SK-N-SH (cell line): ENCODE measurements around the gene PYGM. TPM values are rescaled to one million over a fixed set of nuclear protein-coding genes. Genes with fewer than 3 reads are reported as not detected.

Source experiments
- CTCF ChIA-PET: fragments of 300-600, 350-600 bp; formaldehyde crosslinking; extraction: SDS; loops from one replicate; lab custom pipeline; 2021; lab: Yijun Ruan, JAX
- POLR2A ChIA-PET: fragments of 350-600 bp; sonication (Branson Sonifier 250); formaldehyde crosslinking; extraction: SDS; loops from one replicate; lab custom pipeline; 2020; ENCODE audit warnings: antibody characterized with exemption, inconsistent platforms; lab: Yijun Ruan, JAX
- DNase-seq: peaks from one replicate; pipeline ENCODE4 v3.0.0; 2012
- H2AFZ ChIP-seq: fragments of 200-600 bp; sonication (generic); 2 replicates; pipeline ENCODE4 v1.8.1; 2016; ENCODE audit warnings: antibody characterized with exemption, mild to moderate bottlenecking, low read depth
- H3F3A ChIP-seq: fragments of 200-600 bp; sonication (generic); replicated peaks from 2 replicates; pipeline ENCODE3; 2016; ENCODE audit warnings: antibody characterized with exemption, mild to moderate bottlenecking; ENCODE audit not compliant: insufficient read depth
- H3K27ac ChIP-seq, 2 experiments: fragments of 200-500 bp in 1 of 2; fragments of 200-600 bp in 1 of 2; sonication (Bioruptor generic) in 1 of 2; sonication (generic), shearing (Covaris generic) in 1 of 2; 2 replicates each; pipeline versions ENCODE4 v1.5.1 to v1.6.1; 2014 to 2016; ENCODE audit warnings: low read depth in 2 of 2, inconsistent platforms in 1 of 2, low read length in 1 of 2, mild to moderate bottlenecking in 1 of 2, mixed read lengths in 1 of 2
- H3K27me3 ChIP-seq: fragments of 200-600 bp; sonication (generic), shearing (Covaris generic); 2 replicates; pipeline ENCODE4 v1.6.1; 2016; ENCODE audit warnings: mixed run types; ENCODE audit not compliant: insufficient read depth
- H3K36me3 ChIP-seq, 2 experiments: fragments of 200-500 bp in 1 of 2; fragments of 200-600 bp in 1 of 2; sonication (Bioruptor generic) in 1 of 2; sonication (generic) in 1 of 2; replicated peaks in 1 of 2; 2 replicates each; pipeline versions ENCODE3 to v1.5.1; 2014 to 2016; ENCODE audit warnings: low read length in 1 of 2, mild to moderate bottlenecking in 1 of 2; ENCODE audit not compliant: insufficient read depth in 2 of 2, control insufficient read depth in 1 of 2
- H3K4me1 ChIP-seq, 2 experiments: fragments of 200-500 bp in 1 of 2; fragments of 200-600 bp in 1 of 2; sonication (Bioruptor generic) in 1 of 2; sonication (generic), shearing (Covaris generic) in 1 of 2; 2 replicates each; pipeline versions ENCODE4 v1.5.1 to v1.6.1; 2014 to 2016; ENCODE audit warnings: low read depth in 1 of 2, low read length in 1 of 2, mixed run types in 1 of 2; ENCODE audit not compliant: insufficient read depth in 2 of 2, control insufficient read depth in 1 of 2
- H3K4me2 ChIP-seq: fragments of 200-600 bp; sonication (generic), shearing (Covaris generic); 2 replicates; pipeline ENCODE4 v1.6.1; 2017; ENCODE audit warnings: mixed run types
- H3K4me3 ChIP-seq, 2 experiments: fragments of 200-500 bp in 1 of 2; fragments of 200-600 bp in 1 of 2; sonication (Bioruptor generic) in 1 of 2; sonication (generic), shearing (Covaris generic) in 1 of 2; 2 replicates each; pipeline versions ENCODE4 v1.5.1 to v1.8.1; 2014 to 2016; ENCODE audit warnings: low read depth in 2 of 2, inconsistent platforms in 1 of 2, low read length in 1 of 2, mild to moderate bottlenecking in 1 of 2, mixed read lengths in 1 of 2, moderate library complexity in 1 of 2
- H3K79me2 ChIP-seq: fragments of 200-600 bp; sonication (generic); 2 replicates; pipeline ENCODE4 v1.8.1; 2017; ENCODE audit warnings: mild to moderate bottlenecking; ENCODE audit not compliant: insufficient read depth
- H3K9ac ChIP-seq: fragments of 200-600 bp; sonication (generic); 2 replicates; pipeline ENCODE4 v1.6.1; 2017; ENCODE audit warnings: mixed run types
- H3K9me2 ChIP-seq: fragments of 200-600 bp; sonication (generic); 2 replicates; pipeline ENCODE4 v1.6.1; 2017; ENCODE audit warnings: mixed run types
- H3K9me3 ChIP-seq: fragments of 200-600 bp; sonication (generic); 2 replicates; pipeline ENCODE4 v1.6.1; 2017; ENCODE audit warnings: mixed run types, mild to moderate bottlenecking, moderate library complexity
- H4K20me1 ChIP-seq: fragments of 200-600 bp; sonication (generic); 2 replicates; pipeline ENCODE4 v1.6.1; 2017; ENCODE audit warnings: mild to moderate bottlenecking, mixed run types; ENCODE audit not compliant: insufficient read depth
- ELF1 ChIP-seq: IDR thresholded peaks from 2 replicates; pipeline ENCODE4 v1.4.0; 2012
- EZH2phosphoT487 ChIP-seq: fragments of 200-600 bp; sonication (generic); IDR thresholded peaks from 2 replicates; pipeline ENCODE4 v1.6.1; 2017; ENCODE audit warnings: low read depth, mixed run types, mild to moderate bottlenecking, antibody characterized with exemption, moderate library complexity, borderline replicate concordance
- FOXJ3 ChIP-seq: sonication (generic); formaldehyde crosslinking; IDR thresholded peaks from 2 replicates; pipeline ENCODE4 v1.5.1; 2020; ENCODE audit warnings: mild to moderate bottlenecking, missing genetic modification reagents
- FOXM1 ChIP-seq: IDR thresholded peaks from 2 replicates; pipeline ENCODE4 v1.4.0; 2012; ENCODE audit warnings: low read depth, mild to moderate bottlenecking
- GATA2 ChIP-seq: sonication (generic); formaldehyde crosslinking; IDR thresholded peaks from 2 replicates; pipeline ENCODE4 v1.5.0; 2020; ENCODE audit warnings: mild to moderate bottlenecking, missing genetic modification reagents
- MXI1 ChIP-seq: IDR thresholded peaks from 2 replicates; pipeline ENCODE4 v1.6.1; 2012; ENCODE audit warnings: mild to moderate bottlenecking, low read depth, low read length, improper control_type of control experiment
- NFIC ChIP-seq: IDR thresholded peaks from 2 replicates; pipeline ENCODE4 v1.4.0; 2012; ENCODE audit warnings: borderline replicate concordance
- POLR2AphosphoS5 ChIP-seq: IDR thresholded peaks from 2 replicates; pipeline ENCODE4 v1.6.1; 2012; ENCODE audit warnings: low read depth, low read length
- RCOR1 ChIP-seq: fragments of 150-350 bp; IDR thresholded peaks from 2 replicates; pipeline ENCODE4 v1.6.1; 2017; ENCODE audit warnings: antibody characterized with exemption, low read length
- TAF1 ChIP-seq: IDR thresholded peaks from 2 replicates; pipeline ENCODE4 v1.6.1; 2012; ENCODE audit warnings: low read depth, mild to moderate bottlenecking, low read length, moderate library complexity, borderline replicate concordance
- TEAD4 ChIP-seq: IDR thresholded peaks from 2 replicates; pipeline ENCODE4 v1.4.0; 2012; ENCODE audit warnings: mild to moderate bottlenecking, borderline replicate concordance; ENCODE audit not compliant: insufficient read depth
- WGBS: methylation state at CpG from one replicate; pipeline ENCODE4 v1.1.6; 2017; ENCODE audit warnings: low lambda C conversion rate; 5-methylcytosine and 5-hydroxymethylcytosine counted together
- polyA plus RNA-seq, 3 experiments: library from polyadenylated mRNA; depleted of rRNA; stranded (reverse); fragments of >200 nt; gene quantifications; 2 replicates each; pipeline ENCODE4 v1.2.3, GENCODE V29; 2012
- TF ChIP-seq, protein P1 (sequence below): fragments of 150-350 bp; IDR thresholded peaks from 2 replicates; pipeline ENCODE4 v1.6.1; 2017; ENCODE audit warnings: antibody characterized with exemption, low read length, low read depth, borderline replicate concordance
- TF ChIP-seq, protein P2 (sequence below): IDR thresholded peaks from 2 replicates; pipeline ENCODE4 v1.4.0; 2012; ENCODE audit warnings: low read depth
- TF ChIP-seq, protein P3 (sequence below): IDR thresholded peaks from 2 replicates; pipeline ENCODE4; 2012

PYGM gene
- polyA plus RNA-seq, 1 of the 3 experiments (the other 2 are of a cell fraction): 0.08 TPM

DNA sequence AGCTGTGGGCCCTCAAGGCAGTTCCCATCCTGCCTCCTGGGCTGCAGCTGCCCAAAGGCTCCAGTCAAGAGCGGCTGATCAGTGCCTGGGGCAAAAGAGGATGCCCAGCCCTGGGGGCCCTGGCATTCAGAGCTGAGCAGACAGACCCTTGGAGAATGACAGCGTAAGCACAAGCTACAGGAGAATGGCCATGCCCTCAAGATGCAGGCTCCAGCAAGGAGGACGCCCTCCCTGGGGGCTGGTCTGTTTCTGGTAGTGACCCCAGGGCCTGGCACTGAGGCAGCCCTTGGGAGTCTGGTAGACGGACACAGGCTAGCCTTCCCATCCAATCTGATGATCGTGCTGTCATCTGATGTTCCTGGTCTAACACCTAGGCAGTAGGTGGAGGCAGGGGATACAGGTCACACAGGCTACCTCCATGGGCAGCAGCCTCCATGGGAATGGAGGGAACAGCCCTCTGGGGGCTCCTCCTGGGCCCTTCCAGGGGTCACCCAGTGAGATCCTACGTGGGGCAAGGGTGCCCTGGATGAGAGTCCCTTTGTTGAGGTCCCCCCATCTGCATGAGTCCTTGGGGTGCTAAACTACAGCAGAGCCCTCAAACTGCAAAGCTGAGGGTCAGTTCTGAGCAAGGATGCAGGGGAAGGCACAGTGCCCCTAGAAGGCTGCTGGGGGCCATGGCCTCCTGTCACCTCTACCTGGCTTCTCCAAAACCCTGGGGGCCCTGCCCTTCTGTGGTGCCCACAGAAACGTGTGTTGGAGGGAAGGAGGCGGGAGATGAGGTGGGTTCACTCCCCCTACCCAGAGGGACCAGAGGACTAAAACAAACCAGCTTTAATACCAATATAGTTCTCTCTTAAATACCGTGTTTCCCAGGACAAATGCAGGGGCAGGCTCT lies 28.8 kb upstream of the PYGM start:
- no peak overlapping the region for H3K4me2 ChIP-seq
- H3K79me2 ChIP-seq: no peaks in the 10 kb centered on the region
- no peaks in the 10 kb centered on the region for H3K9me2 ChIP-seq
- no peak overlapping the region for H3K4me3 ChIP-seq
- ChIA-PET POLR2A (interaction anchor here (0.6 kb wide), 1 partner anchor 10 kb away, joined by 3 read pairs; the partner anchor contains the start of gene SF1), CTCF (interaction anchor here (0.5 to 3.4 kb wide), 14 partner anchors 9 to 342 kb away, joined by 3 to 20 read pairs (median 4); partner anchors contain the start of genes MAP4K2 and TM7SF2)
- H3K27me3 ChIP-seq: no peaks in the 10 kb centered on the region
- no peaks in the 10 kb centered on the region for H3K9me3 ChIP-seq
- WGBS: 78% methylated on average over 5 of the region's 9 CpGs
- H3K9ac ChIP-seq: no peak overlapping the region
- DNase-seq: no peak
- H3K4me1 ChIP-seq: no peaks in the 10 kb centered on the region
- H2AFZ ChIP-seq: no peak overlapping the region
- peaks cover 19% of the 10 kb centered on the region for H3F3A ChIP-seq
- TF ChIP-seq FOXM1 (no peak), MXI1 (no peak), POLR2AphosphoS5 (no peak), RCOR1 (no peak), TEAD4 (no peak), EZH2phosphoT487 (no peak), GATA2 (no peak), NFIC (no peak), ELF1 (no peak), TAF1 (no peak), FOXJ3 (no peak)
- TF ChIP-seq, protein P1, sequence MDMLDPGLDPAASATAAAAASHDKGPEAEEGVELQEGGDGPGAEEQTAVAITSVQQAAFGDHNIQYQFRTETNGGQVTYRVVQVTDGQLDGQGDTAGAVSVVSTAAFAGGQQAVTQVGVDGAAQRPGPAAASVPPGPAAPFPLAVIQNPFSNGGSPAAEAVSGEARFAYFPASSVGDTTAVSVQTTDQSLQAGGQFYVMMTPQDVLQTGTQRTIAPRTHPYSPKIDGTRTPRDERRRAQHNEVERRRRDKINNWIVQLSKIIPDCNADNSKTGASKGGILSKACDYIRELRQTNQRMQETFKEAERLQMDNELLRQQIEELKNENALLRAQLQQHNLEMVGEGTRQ: no peak
- TF ChIP-seq, protein P2, sequence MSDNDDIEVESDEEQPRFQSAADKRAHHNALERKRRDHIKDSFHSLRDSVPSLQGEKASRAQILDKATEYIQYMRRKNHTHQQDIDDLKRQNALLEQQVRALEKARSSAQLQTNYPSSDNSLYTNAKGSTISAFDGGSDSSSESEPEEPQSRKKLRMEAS: no peak
- TF ChIP-seq, protein P3, sequence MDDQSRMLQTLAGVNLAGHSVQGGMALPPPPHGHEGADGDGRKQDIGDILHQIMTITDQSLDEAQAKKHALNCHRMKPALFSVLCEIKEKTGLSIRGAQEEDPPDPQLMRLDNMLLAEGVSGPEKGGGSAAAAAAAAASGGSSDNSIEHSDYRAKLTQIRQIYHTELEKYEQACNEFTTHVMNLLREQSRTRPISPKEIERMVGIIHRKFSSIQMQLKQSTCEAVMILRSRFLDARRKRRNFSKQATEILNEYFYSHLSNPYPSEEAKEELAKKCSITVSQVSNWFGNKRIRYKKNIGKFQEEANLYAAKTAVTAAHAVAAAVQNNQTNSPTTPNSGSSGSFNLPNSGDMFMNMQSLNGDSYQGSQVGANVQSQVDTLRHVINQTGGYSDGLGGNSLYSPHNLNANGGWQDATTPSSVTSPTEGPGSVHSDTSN: no peak
- H4K20me1 ChIP-seq: no peaks in the 10 kb centered on the region
- H3K36me3 ChIP-seq: peaks cover 0 to 9% of the 10 kb centered on the region in 2 experiments
- no peak overlapping the region for H3K27ac ChIP-seq
